Mesenchymal stem cell (in vitro differentiated cells and primary cell): Measurements from ENCODE around the gene CYP2A6.
"Not testable (repeated sequence)": the region's sequence is repeated elsewhere in the genome, so short reads cannot be mapped to it uniquely, and the experiment has no call there.

ENCODE experiments used
- DNase-seq: peaks from one replicate; pipeline ENCODE4 v3.0.0-alpha.2; 2013
- H2AFZ ChIP-seq: one replicate; pipeline ENCODE4 v1.6.1; 2013; ENCODE audit warnings: low read depth, mild to moderate bottlenecking, control low read depth, inconsistent platforms, low read length, moderate library complexity
- H2AK5ac ChIP-seq: 2 replicates; pipeline ENCODE4 v1.6.1; 2013; ENCODE audit warnings: low read length, moderate library complexity, mild to moderate bottlenecking, inconsistent platforms; ENCODE audit not compliant: severe bottlenecking
- H2BK120ac ChIP-seq: one replicate; pipeline ENCODE4 v1.6.1; 2013; ENCODE audit warnings: low read depth, mild to moderate bottlenecking, inconsistent platforms, low read length, moderate library complexity
- H2BK12ac ChIP-seq, 2 experiments: one replicate each; pipeline ENCODE4 v1.6.1; 2013; ENCODE audit warnings: inconsistent platforms in 2 of 2, low read length in 2 of 2, mild to moderate bottlenecking in 2 of 2, moderate library complexity in 2 of 2, control low read depth in 1 of 2
- H2BK15ac ChIP-seq: one replicate; pipeline ENCODE4 v1.6.1; 2013; ENCODE audit warnings: mild to moderate bottlenecking, low read depth, inconsistent platforms; ENCODE audit not compliant: poor library complexity, severe bottlenecking
- H2BK5ac ChIP-seq: 2 replicates; pipeline ENCODE4 v1.6.1; 2013; ENCODE audit warnings: low read depth, mild to moderate bottlenecking, low read length, control low read depth, inconsistent platforms; ENCODE audit not compliant: poor library complexity, severe bottlenecking
- H3K14ac ChIP-seq, 2 experiments: one replicate each; pipeline ENCODE4 v1.6.1; 2013; ENCODE audit warnings: inconsistent platforms in 2 of 2, low read length in 2 of 2, control low read depth in 1 of 2, mild to moderate bottlenecking in 1 of 2, moderate library complexity in 1 of 2
- H3K18ac ChIP-seq, 2 experiments: one replicate each; pipeline ENCODE4 v1.6.1; 2013; ENCODE audit warnings: inconsistent platforms in 2 of 2, low read length in 2 of 2, control low read depth in 1 of 2, low read depth in 1 of 2, mild to moderate bottlenecking in 1 of 2
- H3K23ac ChIP-seq, 2 experiments: one replicate each; pipeline ENCODE4 v1.6.1; 2013; ENCODE audit warnings: inconsistent platforms in 2 of 2, low read length in 2 of 2, mild to moderate bottlenecking in 2 of 2, moderate library complexity in 2 of 2, control low read depth in 1 of 2
- H3K27ac ChIP-seq: 2 replicates; pipeline ENCODE4 v1.5.1; 2013; ENCODE audit warnings: mild to moderate bottlenecking, moderate library complexity, low read length, control low read depth, inconsistent platforms; ENCODE audit not compliant: poor library complexity, severe bottlenecking
- H3K27me3 ChIP-seq, 2 experiments: 2 replicates each; pipeline versions ENCODE4 v1.6.1 to v1.7.0; 2013; ENCODE audit warnings: low read length in 2 of 2, mild to moderate bottlenecking in 2 of 2, moderate library complexity in 2 of 2, control low read depth in 1 of 2, inconsistent platforms in 1 of 2; ENCODE audit not compliant: control insufficient read depth in 1 of 2, insufficient read depth in 1 of 2
- H3K36me3 ChIP-seq, 2 experiments: 2 replicates each; pipeline versions ENCODE4 v1.6.1 to v1.7.0; 2013; ENCODE audit warnings: low read length in 2 of 2, control low read depth in 1 of 2, inconsistent platforms in 1 of 2, low read depth in 1 of 2, mild to moderate bottlenecking in 1 of 2; ENCODE audit not compliant: insufficient read depth in 2 of 2, control insufficient read depth in 1 of 2
- H3K4ac ChIP-seq, 2 experiments: one replicate each; pipeline ENCODE4 v1.6.1; 2013; ENCODE audit warnings: inconsistent platforms in 2 of 2, low read length in 2 of 2, mild to moderate bottlenecking in 2 of 2, moderate library complexity in 2 of 2, control low read depth in 1 of 2, low read depth in 1 of 2
- H3K4me1 ChIP-seq: 2 replicates; pipeline ENCODE4 v1.6.1; 2013; ENCODE audit warnings: low read depth, low read length, control low read depth; ENCODE audit not compliant: control insufficient read depth, insufficient read depth
- H3K4me2 ChIP-seq: 2 replicates; pipeline ENCODE4 v1.6.1; 2013; ENCODE audit warnings: low read length, mild to moderate bottlenecking, inconsistent platforms; ENCODE audit not compliant: poor library complexity, severe bottlenecking
- H3K4me3 ChIP-seq, 2 experiments: 2 replicates each; pipeline versions ENCODE4 v1.5.1 to v1.7.0; 2013; ENCODE audit warnings: low read length in 2 of 2, mild to moderate bottlenecking in 2 of 2, control low read depth in 1 of 2, low read depth in 1 of 2; ENCODE audit not compliant: insufficient read depth in 1 of 2
- H3K79me1 ChIP-seq: replicated peaks from 2 replicates; pipeline ENCODE4 v1.6.1; 2013; ENCODE audit warnings: mild to moderate bottlenecking, control low read depth, low read length, inconsistent platforms; ENCODE audit not compliant: poor library complexity, severe bottlenecking
- H3K9ac ChIP-seq: 2 replicates; pipeline ENCODE4 v1.7.0; 2013; ENCODE audit warnings: mild to moderate bottlenecking, low read length, moderate library complexity
- H3K9me3 ChIP-seq: 2 replicates; pipeline ENCODE4 v1.7.0; 2013; ENCODE audit warnings: mild to moderate bottlenecking, low read length; ENCODE audit not compliant: control insufficient read depth
- H4K8ac ChIP-seq: one replicate; pipeline ENCODE4 v1.6.1; 2013; ENCODE audit warnings: inconsistent platforms, mild to moderate bottlenecking, low read length, moderate library complexity
- H4K91ac ChIP-seq: one replicate; pipeline ENCODE4 v1.6.1; 2013; ENCODE audit warnings: mild to moderate bottlenecking, low read length, inconsistent platforms
- WGBS: methylation state at CpG from one replicate; pipeline ENCODE4 v1.1.7; 2013; ENCODE audit warnings: mixed read lengths; 5-methylcytosine and 5-hydroxymethylcytosine counted together

The CYP2A6 gene

DNA sequence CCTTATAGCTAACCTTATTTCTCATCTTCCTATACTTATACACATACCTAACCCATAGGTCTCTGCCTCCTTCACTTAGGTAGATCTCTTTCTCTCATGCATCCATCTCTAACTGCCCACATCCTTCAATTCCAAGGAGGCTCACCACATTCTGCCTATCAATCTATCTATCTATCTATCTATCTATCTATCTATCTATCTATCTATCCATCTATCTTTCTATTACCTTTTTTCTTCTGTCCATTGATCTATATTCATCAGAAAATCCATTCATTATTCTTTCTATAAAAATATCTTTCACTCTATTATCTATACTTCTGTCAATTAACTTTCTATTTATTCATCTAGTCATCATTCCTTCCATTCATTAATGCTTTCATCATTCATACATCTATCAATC, 42.9 kb upstream of the CYP2A6 start:
- Histone ChIP-seq H3K4me3 (no peak overlapping the region), H3K4me1 (no peaks in the 10 kb centered on the region), H3K79me1 (no peaks in the 10 kb centered on the region), H3K14ac (no peak overlapping the region), H4K91ac (no peak overlapping the region), H2BK15ac (no peak overlapping the region), H2BK120ac (no peak overlapping the region), H3K23ac (no peak overlapping the region), H4K8ac (no peak overlapping the region), H3K27me3 (peaks cover 0 to 4% of the 10 kb centered on the region in 2 experiments), H3K9me3 (no peaks in the 10 kb centered on the region), H3K36me3 (no peaks in the 10 kb centered on the region), H2AK5ac (no peak overlapping the region), H2BK5ac (no peak overlapping the region), H2AFZ (no peak overlapping the region), H3K4me2 (no peak overlapping the region), H3K9ac (no peak overlapping the region), H2BK12ac (no peak overlapping the region), H3K27ac (no peak overlapping the region), H3K4ac (no peak overlapping the region), H3K18ac (no peak overlapping the region)
- DNase-seq, result no peak

DNA sequence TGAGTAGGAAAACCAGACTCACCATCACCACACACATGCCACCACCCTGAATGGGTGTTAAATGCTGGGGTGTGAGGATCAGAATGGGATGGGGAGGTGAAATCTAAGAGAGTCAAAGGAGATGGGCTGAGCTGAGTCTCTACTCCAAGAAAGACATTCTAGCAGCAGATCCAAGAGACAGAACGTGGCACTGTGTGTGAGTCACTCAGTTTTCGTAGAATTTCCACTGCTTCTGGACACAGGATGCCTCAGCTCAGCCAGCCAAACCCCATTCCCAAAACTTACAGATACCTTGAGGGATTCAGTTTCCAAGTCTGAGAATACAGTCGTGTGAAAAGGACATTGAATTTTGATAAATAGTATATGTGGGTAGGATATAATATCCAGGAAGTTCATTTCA, 39.1 kb upstream of the CYP2A6 start:
- H3K4me1 ChIP-seq, result no peaks in the 10 kb centered on the region
- no peak overlapping the region for H3K4me3 ChIP-seq
- WGBS, result 54% methylated on average over 3 of the region's 3 CpGs
- DNase-seq, result no peak
- H3K14ac ChIP-seq, result no peak overlapping the region
- no peak overlapping the region for H2AK5ac ChIP-seq
- H4K91ac ChIP-seq, result no peak overlapping the region
- H3K18ac ChIP-seq, result no peak overlapping the region
- H3K27me3 ChIP-seq, result peaks cover 0 to 4% of the 10 kb centered on the region in 2 experiments
- H2BK12ac ChIP-seq, result no peak overlapping the region
- H3K79me1 ChIP-seq, result no peaks in the 10 kb centered on the region
- H4K8ac ChIP-seq, result no peak overlapping the region
- no peaks in the 10 kb centered on the region for H3K9me3 ChIP-seq
- no peak overlapping the region for H2BK120ac ChIP-seq
- H3K23ac ChIP-seq, result no peak overlapping the region
- H2AFZ ChIP-seq, result no peak overlapping the region
- H3K4me2 ChIP-seq, result no peak overlapping the region
- no peak overlapping the region for H3K27ac ChIP-seq
- no peak overlapping the region for H2BK5ac ChIP-seq
- no peak overlapping the region for H3K9ac ChIP-seq
- H2BK15ac ChIP-seq, result no peak overlapping the region
- no peaks in the 10 kb centered on the region for H3K36me3 ChIP-seq
- H3K4ac ChIP-seq, result no peak overlapping the region

DNA sequence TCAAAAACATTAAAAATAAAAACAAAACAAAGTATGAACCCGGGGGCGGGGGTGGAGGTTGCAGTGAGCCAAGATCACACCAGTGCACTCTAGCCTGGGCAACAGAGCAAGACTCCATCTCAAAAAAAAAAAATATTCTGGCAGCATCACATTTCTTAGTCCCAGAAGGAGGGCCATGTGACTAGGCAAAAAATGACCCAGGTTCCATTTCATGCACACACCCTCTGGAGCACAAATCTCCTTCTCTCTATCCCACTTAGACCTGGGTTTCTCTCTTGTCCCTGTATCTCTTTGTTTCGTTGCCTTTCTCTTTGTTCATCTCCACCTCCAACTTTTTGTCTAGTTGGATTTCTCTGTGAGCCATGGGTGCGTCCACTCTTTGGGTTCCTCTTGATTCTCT, 37.9 kb upstream of the CYP2A6 start:
- Histone ChIP-seq H2BK12ac (no peak overlapping the region), H3K27me3 (no peaks in the 10 kb centered on the region), H3K23ac (no peak overlapping the region), H3K4me3 (no peak overlapping the region), H3K4me2 (no peak overlapping the region), H2AFZ (no peak overlapping the region), H3K79me1 (no peaks in the 10 kb centered on the region), H4K91ac (no peak overlapping the region), H3K9me3 (no peaks in the 10 kb centered on the region), H2BK15ac (no peak overlapping the region), H3K18ac (no peak overlapping the region), H3K36me3 (no peaks in the 10 kb centered on the region), H4K8ac (no peak overlapping the region), H2BK120ac (no peak overlapping the region), H3K27ac (no peak overlapping the region), H3K14ac (no peak overlapping the region), H2BK5ac (no peak overlapping the region), H3K9ac (no peak overlapping the region), H2AK5ac (no peak overlapping the region), H3K4ac (no peak overlapping the region), H3K4me1 (no peaks in the 10 kb centered on the region)
- WGBS, result 73% methylated on average over 4 of the region's 4 CpGs
- no peak for DNase-seq

DNA sequence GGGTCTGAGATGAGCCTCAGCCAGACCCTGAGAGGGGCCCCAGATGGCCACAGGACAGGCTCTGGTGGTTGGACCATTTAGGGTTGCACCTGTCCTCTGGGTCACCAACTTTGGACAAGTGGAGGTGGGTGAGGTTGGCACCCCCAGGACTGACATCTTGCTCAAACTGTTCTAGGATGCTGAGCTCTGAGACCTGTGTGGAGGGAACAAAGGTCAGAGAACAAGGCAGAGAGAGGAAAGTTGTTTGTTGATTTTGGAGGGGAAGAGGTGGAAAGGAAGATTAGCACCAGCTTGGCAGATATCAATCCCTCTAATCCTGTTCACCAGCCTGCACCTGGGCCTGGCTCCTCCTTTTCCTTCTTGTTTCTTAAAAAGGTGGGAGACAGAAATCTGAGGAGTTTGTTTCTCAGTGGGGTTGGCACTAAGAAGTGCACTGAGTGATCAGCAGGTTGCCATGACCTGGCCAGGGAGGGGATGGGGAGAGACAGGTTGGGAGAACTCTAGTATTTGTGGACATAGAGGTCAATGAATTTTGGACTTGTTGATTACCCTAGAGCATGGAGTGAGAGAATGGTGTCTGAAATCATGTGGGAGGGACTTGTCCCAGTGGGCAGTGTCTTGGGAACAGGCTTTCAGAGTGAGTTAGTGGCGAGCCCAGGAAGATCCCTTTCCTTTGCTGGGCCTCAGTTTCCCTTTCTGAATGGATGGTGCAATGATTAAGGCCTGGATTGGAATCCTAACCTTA, 34.1 kb upstream of the CYP2A6 start:
- not testable (repeated sequence) for H3K4ac ChIP-seq, H2BK5ac ChIP-seq, H3K4me1 ChIP-seq, H3K23ac ChIP-seq, H2BK15ac ChIP-seq, H3K79me1 ChIP-seq, H2BK12ac ChIP-seq, H3K36me3 ChIP-seq, H4K91ac ChIP-seq, H3K4me2 ChIP-seq, H2AFZ ChIP-seq, H3K14ac ChIP-seq, H3K27ac ChIP-seq, H3K9ac ChIP-seq, DNase-seq, H3K9me3 ChIP-seq, H3K18ac ChIP-seq, H2BK120ac ChIP-seq, H2AK5ac ChIP-seq, H3K27me3 ChIP-seq, H3K4me3 ChIP-seq, H4K8ac ChIP-seq
- WGBS, result no CpG with 5 or more reads among the region's 1 CpG
